ES-I3 (cell line): ENCODE results near the gene DAP3.
A peak's percentile ranks its signal among the peaks of the same experiment; 100 is the strongest.
"Not testable (repeated sequence)": the region's sequence is repeated elsewhere in the genome, so short reads cannot be mapped to it uniquely, and the experiment has no call there.

Experiments
- H3K36me3 ChIP-seq: 2 replicates; pipeline ENCODE4 v1.6.1; 2013; ENCODE audit warnings: mild to moderate bottlenecking, low read length, control low read depth, moderate library complexity; ENCODE audit not compliant: insufficient read depth
- H3K4me1 ChIP-seq: 2 replicates; pipeline ENCODE4 v1.6.1; 2013; ENCODE audit warnings: mild to moderate bottlenecking, control low read depth, low read length; ENCODE audit not compliant: insufficient read depth
- H3K9ac ChIP-seq: 2 replicates; pipeline ENCODE4 v1.6.1; 2013; ENCODE audit warnings: low read depth, mild to moderate bottlenecking, low read length, moderate library complexity
- H3K9me3 ChIP-seq: 2 replicates; pipeline ENCODE4 v1.6.1; 2013; ENCODE audit warnings: mild to moderate bottlenecking, low read length, moderate library complexity; ENCODE audit not compliant: control insufficient read depth, insufficient read depth

The DAP3 gene

DNA sequence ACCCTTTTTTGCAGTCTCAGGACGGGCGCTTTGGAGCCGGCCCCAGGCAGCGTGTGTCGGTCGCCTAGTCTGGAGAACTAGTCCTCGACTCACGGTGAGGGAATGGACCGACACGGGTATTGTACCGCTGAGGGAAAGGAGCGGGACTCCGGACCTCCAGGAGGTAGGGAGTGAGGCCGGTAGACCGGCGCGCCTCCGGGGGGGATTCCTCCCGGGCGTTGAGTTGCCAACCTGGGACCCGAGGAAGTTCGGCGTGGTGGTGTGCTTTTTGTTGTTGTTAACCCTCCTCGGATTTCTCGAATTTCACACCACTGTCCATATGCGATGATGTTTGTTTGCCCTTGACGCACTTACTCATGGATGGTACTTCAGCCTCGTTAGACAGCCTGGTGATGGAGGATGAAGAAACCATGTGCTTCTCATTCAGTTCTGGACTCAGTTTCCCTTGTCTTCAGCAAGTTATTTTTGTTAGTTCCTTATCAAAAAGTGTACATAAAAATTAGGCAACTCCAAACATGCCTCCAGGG lies at the start of gene DAP3:
DAP3 (plus strand) TSS at position 11 of the 527 bp plus-strand sequence. CDS start 20,689 bp downstream, outside the sequence.
- peaks cover 24% of the 10 kb centered on the region for H3K36me3 ChIP-seq
- H3K9me3 ChIP-seq, H3K4me1 ChIP-seq: not testable (repeated sequence)
- H3K9ac ChIP-seq, result peak within 1 kb of the TSS; percentile 99

DNA sequence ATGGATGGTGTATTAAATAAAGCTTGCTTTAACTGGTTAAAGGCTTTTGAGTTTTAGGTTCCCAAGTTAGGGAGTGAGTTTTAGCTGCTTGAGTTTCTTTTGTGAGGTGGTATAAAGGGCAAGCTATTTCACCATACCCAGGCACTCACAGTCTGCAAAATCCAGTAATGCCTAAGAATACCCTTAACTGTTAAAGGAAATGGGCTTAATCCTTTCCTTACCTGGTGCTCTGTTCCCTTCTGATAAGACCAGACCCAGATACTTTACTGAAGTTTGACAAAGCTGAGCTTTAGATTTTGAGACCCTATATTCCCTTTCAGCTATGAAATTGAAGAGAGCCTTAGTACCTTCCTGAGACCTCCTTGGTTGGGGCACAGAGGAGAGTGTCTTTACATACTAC lies 48.5 kb upstream of the DAP3 start:
- Histone ChIP-seq H3K9ac (no peak overlapping the region), H3K36me3 (peaks cover 4% of the 10 kb centered on the region; the same call in 1 of the 2 replicates), H3K9me3 (peaks cover 37% of the 10 kb centered on the region), H3K4me1 (peaks cover 11% of the 10 kb centered on the region)

DNA sequence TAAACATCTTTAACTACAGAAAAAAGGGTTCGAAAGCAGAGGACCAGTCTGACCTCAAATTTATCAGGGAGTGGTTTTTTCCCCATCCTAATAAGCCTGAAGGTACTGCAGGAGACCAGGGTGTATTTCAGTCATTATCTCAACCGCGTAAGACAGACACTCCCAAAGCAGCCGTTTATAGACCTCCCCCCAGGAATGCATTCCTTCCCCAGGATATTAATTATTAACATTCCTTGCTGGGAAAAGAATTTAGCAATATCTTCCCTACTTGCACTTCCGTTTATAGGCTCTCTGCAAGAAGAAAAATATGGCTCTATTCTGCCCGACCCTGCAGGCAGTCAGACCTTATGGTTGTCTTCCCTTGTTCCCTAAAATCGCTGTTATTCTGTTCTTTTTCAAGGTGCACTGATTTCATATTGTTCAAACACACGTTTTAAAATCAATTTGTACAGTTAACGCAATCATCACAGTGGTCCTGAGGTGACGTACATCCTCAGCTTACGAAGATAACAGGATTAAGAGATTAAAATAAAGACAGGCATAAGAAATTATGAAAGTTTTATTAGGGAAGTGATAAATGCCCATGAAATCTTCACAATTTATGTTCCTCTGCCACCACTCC lies 46.2 kb upstream of the DAP3 start:
- not testable (repeated sequence) for H3K4me1 ChIP-seq, H3K9ac ChIP-seq, H3K36me3 ChIP-seq
- peaks cover 41% of the 10 kb centered on the region for H3K9me3 ChIP-seq

GRCh38 chr1:155643230-155643629 lies 45.7 kb upstream of the DAP3 start:
- Histone ChIP-seq H3K9ac (no peak overlapping the region), H3K9me3 (peaks cover 40% of the 10 kb centered on the region), H3K36me3 (peaks cover 6% of the 10 kb centered on the region), H3K4me1 (no peaks in the 10 kb centered on the region)

DNA sequence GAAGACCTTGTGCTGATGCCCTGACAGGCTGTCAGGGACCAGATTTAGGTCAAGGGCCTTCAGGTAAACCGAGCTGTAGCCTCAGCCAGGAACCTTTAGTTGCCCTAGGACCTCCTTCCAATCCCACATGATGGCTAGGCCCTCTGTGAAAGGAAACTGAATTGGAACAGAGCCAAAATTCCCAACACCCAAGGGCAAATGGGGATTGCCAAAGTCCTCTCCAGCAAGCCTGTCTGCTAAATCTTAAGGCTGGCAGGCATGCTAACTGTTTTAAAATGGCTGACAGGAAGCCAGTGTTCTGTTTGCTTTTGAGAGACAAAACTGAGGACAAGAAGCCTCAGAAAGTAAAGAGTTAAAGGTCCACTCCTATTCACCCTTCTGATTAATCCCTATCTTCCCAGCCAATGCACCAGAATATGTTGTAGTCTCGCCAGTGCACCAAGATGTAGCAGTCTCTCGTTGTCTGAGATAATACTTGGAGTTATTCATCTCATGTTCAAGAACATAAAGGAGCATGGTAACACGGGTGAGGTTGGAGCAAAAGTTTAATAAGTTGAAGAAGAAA lies 43.8 kb upstream of the DAP3 start:
- no peak overlapping the region for H3K9ac ChIP-seq
- peaks cover 6% of the 10 kb centered on the region for H3K36me3 ChIP-seq
- H3K4me1 ChIP-seq, result no peaks in the 10 kb centered on the region
- H3K9me3 ChIP-seq, result peaks cover 26% of the 10 kb centered on the region

DNA sequence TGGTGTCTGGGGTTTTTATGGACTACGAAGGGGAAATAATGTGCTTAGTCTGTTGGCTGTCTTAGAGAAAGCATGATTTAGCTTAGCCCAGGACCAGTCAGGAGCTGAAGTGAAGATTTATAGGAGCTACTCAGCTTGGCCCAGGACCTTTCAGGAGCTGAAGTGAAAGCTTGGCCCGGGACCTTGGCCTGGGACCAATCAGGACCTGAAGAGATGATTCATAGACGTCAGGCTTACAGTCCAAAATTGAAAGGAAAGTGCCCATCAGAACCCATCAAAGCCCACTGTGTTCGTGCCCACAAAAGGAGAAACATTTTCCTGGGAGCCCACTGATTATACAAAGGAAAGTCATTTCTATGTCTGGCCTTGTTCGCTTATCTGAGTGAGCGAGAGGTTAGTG lies 43.2 kb upstream of the DAP3 start:
- Histone ChIP-seq H3K9ac (no peak overlapping the region), H3K4me1 (no peaks in the 10 kb centered on the region), H3K9me3 (peaks cover 22% of the 10 kb centered on the region), H3K36me3 (peaks cover 6% of the 10 kb centered on the region)

GRCh38 chr1:155646307-155646706 lies 42.6 kb upstream of the DAP3 start:
- Histone ChIP-seq H3K4me1 (peaks cover under 1% of the 10 kb centered on the region; the same call in 1 of the 2 replicates), H3K36me3 (peaks cover 5% of the 10 kb centered on the region), H3K9ac (no peak overlapping the region), H3K9me3 (peaks cover 19% of the 10 kb centered on the region)

- peak overlapping the region; percentile 25; the same call in 1 of the 2 replicates for H3K9ac ChIP-seq
- peaks cover 2% of the 10 kb centered on the region; the same call in 1 of the 2 replicates for H3K36me3 ChIP-seq
- H3K4me1 ChIP-seq, result peaks cover 8% of the 10 kb centered on the region; the same call in 1 of the 2 replicates
- peaks cover 12% of the 10 kb centered on the region for H3K9me3 ChIP-seq
Observed at GRCh38 chr1:155648207-155649147, 40.4 kb upstream of the DAP3 start.

DNA sequence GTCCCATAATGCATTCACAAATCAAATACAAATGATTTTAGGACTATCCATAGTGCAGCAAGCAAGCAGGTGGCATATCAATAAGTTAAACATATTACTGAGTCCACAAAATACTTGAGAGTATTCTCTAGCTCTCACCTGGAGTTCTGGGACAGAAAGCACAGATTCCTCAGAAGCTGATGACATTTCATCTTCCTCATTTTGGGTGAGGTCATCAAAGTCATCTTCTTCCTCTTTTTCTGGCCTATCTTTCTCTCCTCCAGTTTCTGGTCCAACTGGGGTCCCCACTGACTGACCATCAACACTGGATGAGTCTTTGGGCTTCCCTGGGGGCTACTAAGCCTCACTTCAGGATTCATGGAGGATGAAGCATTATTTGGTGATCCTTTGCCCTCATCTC lies 39.2 kb upstream of the DAP3 start:
- peaks cover 8% of the 10 kb centered on the region; the same call in 1 of the 2 replicates for H3K4me1 ChIP-seq
- peaks cover 4% of the 10 kb centered on the region; the same call in 1 of the 2 replicates for H3K9me3 ChIP-seq
- no peak overlapping the region for H3K9ac ChIP-seq
- peaks cover 2% of the 10 kb centered on the region; the same call in 1 of the 2 replicates for H3K36me3 ChIP-seq

DNA sequence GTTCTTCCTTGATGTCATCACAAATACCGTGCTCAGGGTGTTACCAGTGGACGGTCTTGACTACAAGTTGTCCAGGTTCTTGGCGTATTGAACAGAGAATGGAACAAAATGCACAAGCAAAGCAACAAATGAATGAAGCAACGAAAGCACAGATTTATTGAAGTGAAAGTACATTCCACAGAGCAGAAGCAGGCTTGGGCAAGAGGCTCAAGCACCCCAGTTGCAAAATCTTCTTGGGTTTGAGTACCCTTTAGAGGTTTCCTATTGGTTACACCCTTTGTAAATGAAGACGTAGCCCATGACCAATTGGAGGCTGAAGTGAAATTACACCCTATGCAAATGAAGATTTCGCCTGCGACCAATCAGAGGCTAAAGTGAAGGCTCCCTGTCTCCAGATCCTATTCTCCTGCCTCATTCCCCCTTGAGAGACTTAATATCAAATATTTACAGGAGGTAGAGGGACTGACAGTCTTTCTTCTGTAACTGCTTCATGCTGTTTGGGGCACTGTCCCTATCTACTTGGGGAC lies 38.6 kb upstream of the DAP3 start:
- Histone ChIP-seq H3K4me1 (peaks cover 8% of the 10 kb centered on the region; the same call in 1 of the 2 replicates), H3K9me3 (peaks cover 4% of the 10 kb centered on the region; the same call in 1 of the 2 replicates), H3K9ac (no peak overlapping the region), H3K36me3 (peaks cover 2% of the 10 kb centered on the region; the same call in 1 of the 2 replicates)

- Histone ChIP-seq H3K4me1 (peaks cover 8% of the 10 kb centered on the region; the same call in 1 of the 2 replicates), H3K9me3 (no peaks in the 10 kb centered on the region), H3K36me3 (no peaks in the 10 kb centered on the region; the same call in 1 of the 2 replicates), H3K9ac (no peak overlapping the region)
Observed at GRCh38 chr1:155651861-155652661, 36.8 kb upstream of the DAP3 start.

DNA sequence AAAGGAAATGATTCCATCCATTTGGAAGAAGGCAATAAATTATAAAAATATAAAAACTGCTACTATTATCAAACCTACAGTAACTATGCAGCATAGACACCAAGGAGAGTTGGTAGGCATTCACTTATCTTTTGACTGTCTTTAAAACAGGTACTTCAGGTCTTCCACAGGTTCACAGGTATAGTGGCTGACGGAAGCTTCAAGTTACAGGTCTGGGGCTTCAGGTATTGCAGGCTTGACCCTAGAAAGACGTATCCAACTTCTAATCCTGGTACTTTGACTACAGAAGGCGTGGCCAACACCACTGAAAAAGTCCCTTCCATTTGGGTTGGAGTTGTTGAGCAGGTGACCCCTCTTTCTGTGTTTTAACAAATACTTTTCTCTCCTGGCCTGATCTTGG lies 35.9 kb upstream of the DAP3 start:
- Histone ChIP-seq H3K4me1 (peaks cover 8% of the 10 kb centered on the region; the same call in 1 of the 2 replicates), H3K9me3 (no peaks in the 10 kb centered on the region), H3K36me3 (no peaks in the 10 kb centered on the region; the same call in 1 of the 2 replicates), H3K9ac (no peak overlapping the region)

- Histone ChIP-seq H3K4me1 (no peaks in the 10 kb centered on the region), H3K36me3 (peaks cover 13% of the 10 kb centered on the region; the same call in 1 of the 2 replicates), H3K9ac (no peak overlapping the region), H3K9me3 (no peaks in the 10 kb centered on the region)
Observed at GRCh38 chr1:155657463-155657862, 31.4 kb upstream of the DAP3 start.
